Testis (tissue), 2 donors: ENCODE results near the gene RBBP6.

Source experiments
- CTCF ChIP-seq, 3 experiments: fragments of 450-650 bp in 2 of 3; fragments of 200-600 bp in 1 of 3; sonication (generic) in 1 of 3; IDR thresholded peaks; one replicate each; pipeline ENCODE4 v1.5.1; 2016 to 2019; ENCODE audit warnings: antibody characterized with exemption in 3 of 3, mild to moderate bottlenecking in 2 of 3, moderate library complexity in 1 of 3
- POLR2A ChIP-seq: fragments of 450-650 bp; IDR thresholded peaks from one replicate; pipeline ENCODE4 v1.6.1; 2017; ENCODE audit warnings: antibody characterized with exemption, mild to moderate bottlenecking, moderate library complexity

DNA sequence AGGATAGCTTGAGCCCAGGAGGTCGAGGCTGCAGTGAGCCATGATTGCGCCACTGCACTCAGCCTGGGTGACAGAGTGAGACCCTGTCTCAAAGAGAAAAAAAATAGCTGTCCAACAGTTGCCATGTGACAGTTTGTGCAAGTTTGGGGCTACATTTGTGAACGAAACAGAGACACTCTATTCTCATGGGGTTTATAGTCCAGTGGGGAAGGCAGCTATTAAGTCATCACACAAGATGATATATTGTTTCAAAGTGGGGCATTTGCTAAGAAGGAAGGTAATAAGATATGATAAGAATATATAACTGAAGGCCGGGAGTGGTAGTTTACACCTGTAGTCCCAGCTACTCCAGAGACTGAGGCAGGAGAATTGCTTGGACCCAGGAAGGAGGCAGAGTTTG is 73.3 kb downstream of the RBBP6 start:
- no peak for TF ChIP-seq CTCF (IDR thresholded peaks at IDR 0.05)
- no peak for TF ChIP-seq POLR2A
